A549 (cell line): ENCODE data around the gene DPT. TPM values are rescaled to one million over a fixed set of nuclear protein-coding genes. Genes with fewer than 3 reads are reported as not detected.

ENCODE experiments used
- ATAC-seq, 2 experiments: fragments of 200-7000 bp in 1 of 2; fragments of >200 bp in 1 of 2; cut with Nextera tagmentation in 1 of 2; cut with Tn5 transposase in 1 of 2; 3 replicates each; pipeline versions ENCODE4 v1.8.0 to v1.9.1; 2018 to 2020; ENCODE audit warnings: mild to moderate bottlenecking in 1 of 2, moderate library complexity in 1 of 2
- CTCF ChIA-PET: fragments of 300-600 bp; sonication (Branson Sonifier 250); formaldehyde crosslinking; extraction: SDS; loops from one replicate; lab custom pipeline; 2021; ENCODE audit warnings: antibody characterized with exemption, inconsistent platforms; lab: Yijun Ruan, JAX
- POLR2A ChIA-PET: fragments of 350-600 bp; formaldehyde crosslinking; extraction: SDS; loops from one replicate; lab custom pipeline; 2021; ENCODE audit warnings: antibody characterized with exemption, inconsistent platforms; lab: Yijun Ruan, JAX
- DNase-seq, 2 experiments: peaks; one replicate each; pipeline versions ENCODE4 v3.0.0 to v3.0.0-alpha.2; 2011 to 2016; ENCODE audit warnings: low read depth in 1 of 2, low spot score in 1 of 2
- FAIRE-seq: peaks from 2 replicates; lab custom pipeline; 2011; peaks lifted over from hg19 to GRCh38; lab: Jason Lieb, UNC
- H3K27ac ChIP-seq, 2 experiments: fragments of >200 bp; sonication (Bioruptor Twin); formaldehyde crosslinking; 3 replicates each; pipeline ENCODE4 v1.5.1; 2016 to 2017
- H3K4me1 ChIP-seq: fragments of >200 bp; sonication (Bioruptor Twin); formaldehyde crosslinking; 3 replicates; pipeline ENCODE4 v1.6.1; 2016
- H3K4me2 ChIP-seq: fragments of >200 bp; sonication (Bioruptor Twin); formaldehyde crosslinking; 3 replicates; pipeline ENCODE4 v1.6.1; 2016
- H3K4me3 ChIP-seq: fragments of >200 bp; sonication (Bioruptor Twin); formaldehyde crosslinking; 3 replicates; pipeline ENCODE4 v1.5.1; 2016
- H3K9me3 ChIP-seq: fragments of >200 bp; sonication (Bioruptor Twin); formaldehyde crosslinking; 3 replicates; pipeline ENCODE4 v1.6.1; 2016
- BHLHE40 ChIP-seq: IDR thresholded peaks from 2 replicates; pipeline ENCODE4 v1.6.1; 2012; ENCODE audit warnings: low read depth, low read length, inconsistent platforms
- CEBPB ChIP-seq, 2 experiments: fragments of >200 bp in 1 of 2; sonication (Bioruptor Twin) in 1 of 2; formaldehyde crosslinking in 1 of 2; IDR thresholded peaks; 2 replicates each; pipeline ENCODE4 v1.6.1; 2012 to 2016
- CHD2 ChIP-seq: fragments of 150-350 bp; IDR thresholded peaks from 2 replicates; pipeline ENCODE4 v1.6.1; 2014; ENCODE audit warnings: low read length; ENCODE audit not compliant: partially characterized antibody
- EHMT2 ChIP-seq: fragments of 200-600 bp; sonication (generic); IDR thresholded peaks from 2 replicates; pipeline ENCODE4 v1.6.1; 2016; ENCODE audit warnings: antibody characterized with exemption, low read depth, mild to moderate bottlenecking, moderate library complexity
- FOSB ChIP-seq: fragments of 250-450 bp; sonication (Bioruptor Pico); IDR thresholded peaks from 2 replicates; pipeline ENCODE4 v1.5.0; 2020; ENCODE audit warnings: mild to moderate bottlenecking, moderate library complexity
- GATA3 ChIP-seq: IDR thresholded peaks from 2 replicates; pipeline ENCODE4 v1.6.1; 2012; ENCODE audit warnings: borderline replicate concordance
- HDAC2 ChIP-seq: fragments of 200-600 bp; sonication (generic); IDR thresholded peaks from 2 replicates; pipeline ENCODE4 v1.6.1; 2016
- HES2 ChIP-seq: fragments of >200 bp; sonication (Bioruptor Twin); formaldehyde crosslinking; IDR thresholded peaks from 2 replicates; pipeline ENCODE4 v1.6.1; 2016
- KDM1A ChIP-seq: fragments of 200-600 bp; sonication (generic); IDR thresholded peaks from 2 replicates; pipeline ENCODE4 v1.6.1; 2016; ENCODE audit warnings: low read depth, mild to moderate bottlenecking
- KDM5A ChIP-seq: fragments of 200-600 bp; sonication (generic); IDR thresholded peaks from 2 replicates; pipeline ENCODE4 v1.6.1; 2016; ENCODE audit warnings: antibody characterized with exemption, mild to moderate bottlenecking
- MAFK ChIP-seq: fragments of 450-650 bp; IDR thresholded peaks from 2 replicates; pipeline ENCODE4 v1.6.1; 2014; ENCODE audit not compliant: partially characterized antibody
- MAX ChIP-seq: IDR thresholded peaks from 2 replicates; pipeline ENCODE4 v1.6.1; 2012
- NPAS2 ChIP-seq: fragments of 250-450 bp; sonication (Bioruptor Pico); IDR thresholded peaks from 2 replicates; pipeline ENCODE4 v1.8.0; 2022; ENCODE audit warnings: mild to moderate bottlenecking, moderate library complexity, borderline replicate concordance
- POLR2AphosphoS2 ChIP-seq: conservative IDR thresholded peaks from 2 replicates; pipeline ENCODE4 v1.6.1; 2012; ENCODE audit warnings: low read length, improper control_type of control experiment, inconsistent platforms
- SMC3 ChIP-seq: fragments of >200 bp; sonication (Bioruptor Twin); formaldehyde crosslinking; IDR thresholded peaks from 3 replicates; pipeline ENCODE4 v1.6.1; 2018; ENCODE audit warnings: inconsistent platforms
- SREBF2 ChIP-seq: fragments of 450-650 bp; IDR thresholded peaks from 2 replicates; pipeline ENCODE4 v1.6.1; 2014; ENCODE audit warnings: mild to moderate bottlenecking, moderate library complexity
- ZSCAN20 ChIP-seq: fragments of 250-450 bp; sonication (Bioruptor Pico); IDR thresholded peaks from 2 replicates; pipeline ENCODE4 v1.8.0; 2022; ENCODE audit warnings: mild to moderate bottlenecking, moderate library complexity
- WGBS: methylation state at CpG from one replicate; pipeline ENCODE4 v1.1.6; 2017; ENCODE audit errors: missing lambda C conversion rate; 5-methylcytosine and 5-hydroxymethylcytosine counted together
- polyA plus RNA-seq, 4 experiments: library from polyadenylated mRNA; depleted of rRNA in 3 of 4; stranded (reverse); fragments of >200 nt; fragmentation: RNase III in 1 of 4; extraction: RNeasy Plus Mini Kit Qiagen cat#74134 plus additional on column Dnase treatment in 1 of 4; gene quantifications; 2 replicates in 3 of 4; 3 replicates in 1 of 4; pipeline ENCODE4 v1.2.3, GENCODE V29; 2011 to 2017
- TF ChIP-seq, protein P1 (sequence below): fragments of >200 bp; sonication (Bioruptor Twin); formaldehyde crosslinking; IDR thresholded peaks from 3 replicates; pipeline ENCODE4 v1.5.1; 2016
- TF ChIP-seq, protein P2 (sequence below): fragments of 250-450 bp; sonication (Bioruptor Pico); IDR thresholded peaks from 2 replicates; pipeline ENCODE4 v1.5.0; 2021; ENCODE audit warnings: mild to moderate bottlenecking, moderate library complexity, borderline replicate concordance

The DPT gene
- polyA plus RNA-seq, 2 of the 4 experiments (the other 2 are of a cell fraction): not detected

GRCh38 chr1:168698453-168698852 lies 30.6 kb downstream of the DPT start:
- FAIRE-seq: no peak
- no peak overlapping the region for H3K27ac ChIP-seq
- H3K4me1 ChIP-seq: no peaks in the 10 kb centered on the region
- ChIA-PET POLR2A (no interaction called here), CTCF (interaction anchor here (1.0 to 1.4 kb wide), 2 partner anchors 8 to 95 kb away, joined by 3 to 4 read pairs; no protein-coding TSS in a partner anchor)
- no peak overlapping the region for H3K4me3 ChIP-seq
- H3K9me3 ChIP-seq: no peaks in the 10 kb centered on the region
- DNase-seq: no peak
- ATAC-seq: no peak
- 95% methylated on average over 1 of the region's 1 CpG for WGBS
- TF ChIP-seq CEBPB (IDR thresholded peaks at IDR 0.05) (no peak), HDAC2 (no peak), POLR2AphosphoS2 (no peak), MAFK (no peak), MAX (no peak), CHD2 (no peak), ZSCAN20 (no peak), EHMT2 (no peak)
- TF ChIP-seq, protein P1, sequence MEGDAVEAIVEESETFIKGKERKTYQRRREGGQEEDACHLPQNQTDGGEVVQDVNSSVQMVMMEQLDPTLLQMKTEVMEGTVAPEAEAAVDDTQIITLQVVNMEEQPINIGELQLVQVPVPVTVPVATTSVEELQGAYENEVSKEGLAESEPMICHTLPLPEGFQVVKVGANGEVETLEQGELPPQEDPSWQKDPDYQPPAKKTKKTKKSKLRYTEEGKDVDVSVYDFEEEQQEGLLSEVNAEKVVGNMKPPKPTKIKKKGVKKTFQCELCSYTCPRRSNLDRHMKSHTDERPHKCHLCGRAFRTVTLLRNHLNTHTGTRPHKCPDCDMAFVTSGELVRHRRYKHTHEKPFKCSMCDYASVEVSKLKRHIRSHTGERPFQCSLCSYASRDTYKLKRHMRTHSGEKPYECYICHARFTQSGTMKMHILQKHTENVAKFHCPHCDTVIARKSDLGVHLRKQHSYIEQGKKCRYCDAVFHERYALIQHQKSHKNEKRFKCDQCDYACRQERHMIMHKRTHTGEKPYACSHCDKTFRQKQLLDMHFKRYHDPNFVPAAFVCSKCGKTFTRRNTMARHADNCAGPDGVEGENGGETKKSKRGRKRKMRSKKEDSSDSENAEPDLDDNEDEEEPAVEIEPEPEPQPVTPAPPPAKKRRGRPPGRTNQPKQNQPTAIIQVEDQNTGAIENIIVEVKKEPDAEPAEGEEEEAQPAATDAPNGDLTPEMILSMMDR: no peak
- H3K4me2 ChIP-seq: no peak overlapping the region

DNA sequence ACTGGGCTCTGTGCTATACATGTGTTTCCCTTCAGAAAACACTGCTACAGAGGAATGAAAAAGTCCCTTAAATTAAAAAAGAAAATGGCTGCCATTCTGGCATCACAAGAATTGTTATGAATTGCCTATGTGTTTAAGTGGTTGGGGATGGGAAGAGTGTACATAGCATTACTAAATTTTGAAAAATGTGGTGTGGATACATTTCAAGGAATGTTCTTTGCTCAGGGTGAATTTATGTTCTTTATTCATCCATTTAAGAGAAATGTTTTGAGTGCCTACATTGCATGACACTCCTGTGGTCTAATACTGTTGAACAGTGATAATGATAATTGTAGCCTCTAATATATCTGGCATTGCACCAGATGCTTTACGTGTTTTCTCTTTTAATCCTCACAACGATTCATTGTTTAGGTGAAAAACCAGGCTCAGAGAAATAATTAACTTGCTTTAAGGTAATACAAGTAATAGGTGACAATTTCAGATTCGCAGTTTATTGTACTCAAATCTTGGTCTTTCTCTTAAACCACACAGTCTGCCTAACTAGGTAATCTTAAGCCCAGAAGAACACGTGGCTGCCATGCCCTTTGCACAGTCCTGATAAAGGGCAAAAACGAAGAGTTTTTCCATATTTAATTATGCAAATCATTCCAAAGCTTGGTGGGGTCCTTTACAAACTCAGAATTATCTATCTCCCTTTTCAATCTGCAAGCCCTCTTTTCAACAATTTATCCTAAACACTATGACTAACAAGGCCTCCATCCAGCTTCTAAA lies 31.5 kb downstream of the DPT start:
- H3K27ac ChIP-seq: no peak overlapping the region
- H3K4me3 ChIP-seq: no peak overlapping the region
- H3K9me3 ChIP-seq: no peaks in the 10 kb centered on the region
- ChIA-PET CTCF (interaction anchor here (1.0 to 1.4 kb wide), 2 partner anchors 9 to 94 kb away, joined by 3 to 4 read pairs; no protein-coding TSS in a partner anchor), POLR2A (no interaction called here)
- no peaks in the 10 kb centered on the region for H3K4me1 ChIP-seq
- TF ChIP-seq MAX: no peak
- TF ChIP-seq POLR2AphosphoS2: no peak
- no peak for TF ChIP-seq FOSB (CRISPR knock-in tag)
- TF ChIP-seq GATA3: no peak
- no peak for TF ChIP-seq SMC3
- no peak for TF ChIP-seq KDM1A
- no peak for TF ChIP-seq SREBF2
- TF ChIP-seq, protein P2, sequence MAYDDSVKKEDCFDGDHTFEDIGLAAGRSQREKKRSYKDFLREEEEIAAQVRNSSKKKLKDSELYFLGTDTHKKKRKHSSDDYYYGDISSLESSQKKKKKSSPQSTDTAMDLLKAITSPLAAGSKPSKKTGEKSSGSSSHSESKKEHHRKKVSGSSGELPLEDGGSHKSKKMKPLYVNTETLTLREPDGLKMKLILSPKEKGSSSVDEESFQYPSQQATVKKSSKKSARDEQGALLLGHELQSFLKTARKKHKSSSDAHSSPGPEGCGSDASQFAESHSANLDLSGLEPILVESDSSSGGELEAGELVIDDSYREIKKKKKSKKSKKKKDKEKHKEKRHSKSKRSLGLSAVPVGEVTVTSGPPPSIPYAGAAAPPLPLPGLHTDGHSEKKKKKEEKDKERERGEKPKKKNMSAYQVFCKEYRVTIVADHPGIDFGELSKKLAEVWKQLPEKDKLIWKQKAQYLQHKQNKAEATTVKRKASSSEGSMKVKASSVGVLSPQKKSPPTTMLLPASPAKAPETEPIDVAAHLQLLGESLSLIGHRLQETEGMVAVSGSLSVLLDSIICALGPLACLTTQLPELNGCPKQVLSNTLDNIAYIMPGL (CRISPR knock-in tag): no peak
- no peak for TF ChIP-seq NPAS2 (CRISPR knock-in tag)
- no peak for TF ChIP-seq HES2
- no peak for TF ChIP-seq KDM5A
- TF ChIP-seq BHLHE40: no peak
- DNase-seq (no peak), FAIRE-seq (no peak), ATAC-seq (no peak)
- H3K4me2 ChIP-seq: no peak overlapping the region
- 57% methylated on average over 5 of the region's 5 CpGs for WGBS
